ENCODE results near the gene IVD.

Gene IVD

DNA sequence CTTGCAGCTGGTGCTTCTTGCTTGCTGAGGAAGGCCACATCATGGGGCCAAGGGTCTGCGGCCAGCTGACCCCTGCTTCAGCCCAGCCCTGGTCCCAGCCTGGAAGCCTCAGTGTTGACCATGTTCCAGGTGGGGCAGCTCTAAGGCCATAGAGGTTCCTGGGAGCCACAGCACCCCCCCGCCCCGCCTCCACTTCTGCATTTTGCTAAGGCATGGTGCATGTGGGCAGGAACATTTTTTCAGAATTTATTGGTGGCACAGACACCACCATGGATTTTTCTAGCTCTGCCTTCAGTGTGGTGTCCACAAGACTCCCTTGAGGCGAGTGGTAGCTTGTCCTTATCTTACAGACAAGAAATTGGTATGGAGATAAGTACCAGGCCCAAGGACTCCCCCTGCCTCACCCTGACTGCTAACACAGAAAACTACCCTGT is 63.3 kb downstream of the IVD start:
- no CpG with 5 or more reads among the region's 4 CpGs for WGBS (ENCODE audit: extremely low coverage, insufficient coverage, low lambda C conversion rate)

DNA sequence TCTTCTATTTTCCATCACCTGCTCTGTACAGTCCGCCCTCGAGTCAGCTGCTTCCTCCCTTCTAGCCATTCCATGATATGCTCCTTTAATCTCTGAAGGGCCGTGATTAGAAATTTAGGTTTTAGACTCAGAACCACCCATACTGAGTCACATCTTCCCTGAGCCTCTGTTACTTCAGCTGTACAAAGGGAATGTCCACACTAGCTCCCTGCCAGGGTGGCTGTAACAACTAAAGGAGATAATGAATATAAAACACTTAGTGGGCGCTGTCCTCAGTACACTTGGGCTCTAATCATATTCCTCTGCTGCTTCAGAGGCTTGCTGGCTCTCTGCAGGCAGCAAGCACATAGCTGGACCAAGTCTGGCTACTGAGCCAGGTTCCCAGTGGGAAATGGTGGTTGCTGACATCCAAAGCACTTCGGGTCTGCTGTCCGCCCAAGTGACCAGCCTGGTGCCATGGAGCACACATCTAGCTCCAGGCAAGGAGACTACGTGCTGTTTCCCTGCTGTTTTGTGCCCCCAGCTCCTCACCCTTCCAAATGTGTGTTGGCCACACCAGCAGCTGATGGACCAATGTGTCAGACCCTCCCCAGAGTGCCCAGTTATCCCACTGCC is 64.3 kb downstream of the IVD start:
- Histone ChIP-seq H3K18ac (ENCODE audit: low read length) (no peak overlapping the region), H3K9ac (ENCODE audit: low read length) (peak overlapping the region; percentile 77), H3K23ac (ENCODE audit: low read length) (no peak overlapping the region), H3K79me1 (ENCODE audit: low read length) (peaks cover 2% of the 10 kb centered on the region), H4K5ac (ENCODE audit: low read length) (no peak overlapping the region), H3K79me2 (ENCODE audit: control insufficient read depth, insufficient read depth, low read length) (no peaks in the 10 kb centered on the region), H3K4me3 (ENCODE audit: low read length) (no peak overlapping the region), H3K4me1 (ENCODE audit: control insufficient read depth, low read depth, low read length) (peaks cover 4% of the 10 kb centered on the region), H2BK15ac (replicated peaks; ENCODE audit: low read depth) (no peak overlapping the region), H2AK5ac (ENCODE audit: low read length) (peak overlapping the region; percentile 13), H3K56ac (ENCODE audit: low read length) (peak overlapping the region; percentile 94), H3K4me2 (ENCODE audit: low read length) (peak overlapping the region; percentile 41), H3K36me3 (ENCODE audit: control insufficient read depth, insufficient read depth, low read length) (peaks cover 4% of the 10 kb centered on the region), H4K8ac (ENCODE audit: low read depth, low read length) (no peak overlapping the region), H2BK5ac (ENCODE audit: low read length) (no peak overlapping the region), H3K4ac (ENCODE audit: low read depth, low read length) (no peak overlapping the region), H2BK120ac (ENCODE audit: low read depth, low read length) (no peak overlapping the region), H3K27ac (ENCODE audit: low read depth, low read length) (no peak overlapping the region), H3K27me3 (ENCODE audit: insufficient read depth, low read length, poor library complexity) (no peaks in the 10 kb centered on the region)
- DNase-seq = no peak
- no CpG with 5 or more reads among the region's 7 CpGs for WGBS (ENCODE audit: extremely low coverage, insufficient coverage, low lambda C conversion rate)

More for the DNA sequence above, 63.3 kb downstream of the IVD start:
- Histone ChIP-seq H4K8ac (ENCODE audit: low read depth, low read length) (no peak overlapping the region), H3K4me1 (ENCODE audit: control insufficient read depth, low read depth, low read length) (peaks cover 4% of the 10 kb centered on the region), H2BK5ac (ENCODE audit: low read length) (no peak overlapping the region), H3K27me3 (ENCODE audit: insufficient read depth, low read length, poor library complexity) (no peaks in the 10 kb centered on the region), H3K36me3 (ENCODE audit: control insufficient read depth, insufficient read depth, low read length) (peaks cover 5% of the 10 kb centered on the region), H3K4me3 (ENCODE audit: low read length) (no peak overlapping the region), H4K5ac (ENCODE audit: low read length) (no peak overlapping the region), H2BK120ac (ENCODE audit: low read depth, low read length) (no peak overlapping the region), H3K79me2 (ENCODE audit: control insufficient read depth, insufficient read depth, low read length) (no peaks in the 10 kb centered on the region), H3K4ac (ENCODE audit: low read depth, low read length) (no peak overlapping the region), H3K4me2 (ENCODE audit: low read length) (no peak overlapping the region), H3K18ac (ENCODE audit: low read length) (no peak overlapping the region), H3K27ac (ENCODE audit: low read depth, low read length) (no peak overlapping the region), H3K56ac (ENCODE audit: low read length) (no peak overlapping the region), H3K23ac (ENCODE audit: low read length) (no peak overlapping the region), H3K9ac (ENCODE audit: low read length) (no peak overlapping the region), H2BK15ac (replicated peaks; ENCODE audit: low read depth) (no peak overlapping the region), H3K79me1 (ENCODE audit: low read length) (peaks cover 2% of the 10 kb centered on the region), H2AK5ac (ENCODE audit: low read length) (no peak overlapping the region)
- no peak for DNase-seq

DNA sequence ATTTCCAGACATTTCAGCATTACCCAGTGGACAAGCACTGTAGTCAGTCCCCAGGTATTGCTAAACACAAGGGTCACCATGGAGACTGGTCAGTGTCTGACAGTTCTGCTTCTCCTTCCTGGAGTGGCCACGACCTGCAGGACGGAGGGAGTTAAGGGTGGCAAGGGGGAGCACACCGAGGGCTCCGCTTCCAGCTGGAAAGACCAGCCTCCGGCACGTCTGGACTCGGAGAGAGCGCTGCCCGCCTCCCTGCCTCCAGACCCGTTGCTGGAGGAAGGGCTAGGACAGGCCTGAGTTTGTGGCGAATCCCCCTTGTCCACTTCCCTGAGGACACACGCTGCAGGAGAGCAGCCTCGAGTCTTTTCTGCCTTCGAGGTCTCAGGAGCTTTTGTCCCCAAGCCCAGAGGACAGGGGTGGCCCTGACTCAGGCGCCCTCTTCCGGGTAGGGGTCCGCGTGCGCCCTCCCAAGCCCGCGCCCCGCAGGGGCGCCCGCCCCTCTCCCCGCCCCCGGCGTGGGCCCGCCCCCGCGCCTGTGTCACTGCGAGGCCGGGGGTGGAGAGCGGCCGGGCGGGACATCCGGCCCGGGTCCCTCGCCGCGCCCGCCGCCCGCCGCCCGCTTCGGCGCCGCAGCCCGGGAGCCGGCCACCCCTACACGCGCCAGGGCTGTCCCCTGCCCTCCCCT is 65.0 kb downstream of the IVD start, which contains the start of gene CHST14:
TSS of gene CHST14 (plus strand) at position 562 of the 682 bp plus-strand sequence. CDS start 230 bp downstream, outside the sequence.
- Histone ChIP-seq H2BK5ac (ENCODE audit: low read length) (peak within 1 kb of the TSS; percentile 42), H3K4ac (ENCODE audit: low read depth, low read length) (peak within 1 kb of the TSS; percentile 77), H3K4me2 (ENCODE audit: low read length) (peak within 1 kb of the TSS; percentile 84), H3K4me3 (ENCODE audit: low read length) (peak within 1 kb of the TSS; percentile 56), H4K8ac (ENCODE audit: low read depth, low read length) (no peak within 1 kb of the TSS), H3K9ac (ENCODE audit: low read length) (peak within 1 kb of the TSS; percentile 90), H3K27me3 (ENCODE audit: insufficient read depth, low read length, poor library complexity) (no peaks in the 10 kb centered on the region), H3K18ac (ENCODE audit: low read length) (peak within 1 kb of the TSS; percentile 85), H3K79me2 (ENCODE audit: control insufficient read depth, insufficient read depth, low read length) (no peaks in the 10 kb centered on the region), H2BK120ac (ENCODE audit: low read depth, low read length) (no peak within 1 kb of the TSS), H4K5ac (ENCODE audit: low read length) (no peak within 1 kb of the TSS), H2BK15ac (replicated peaks; ENCODE audit: low read depth) (no peak within 1 kb of the TSS), H3K4me1 (ENCODE audit: control insufficient read depth, low read depth, low read length) (peaks cover 4% of the 10 kb centered on the region), H2AK5ac (ENCODE audit: low read length) (peak within 1 kb of the TSS; percentile 13), H3K79me1 (ENCODE audit: low read length) (peaks cover 2% of the 10 kb centered on the region), H3K56ac (ENCODE audit: low read length) (peak within 1 kb of the TSS; percentile 95), H3K27ac (ENCODE audit: low read depth, low read length) (peak within 1 kb of the TSS; percentile 75), H3K36me3 (ENCODE audit: control insufficient read depth, insufficient read depth, low read length) (peaks cover 1% of the 10 kb centered on the region), H3K23ac (ENCODE audit: low read length) (peak within 1 kb of the TSS; percentile 99)
- DNase-seq = peak; percentile 81
- WGBS (ENCODE audit: extremely low coverage, insufficient coverage, low lambda C conversion rate) = no CpG with 5 or more reads among the region's 52 CpGs

All from mesendoderm (in vitro differentiated cells).